Gastroesophageal sphincter (tissue), 4 donors: ENCODE results near the gene GLRA2. TPM values are rescaled to one million over a fixed set of nuclear protein-coding genes. Genes with fewer than 3 reads are reported as not detected.

Experiments used
- ATAC-seq: fragments of 150-250 bp; one replicate; pipeline ENCODE4 v1.9.1; 2016; ENCODE audit warnings: mild to moderate bottlenecking, moderate library complexity
- H3K27ac ChIP-seq, 4 donors: fragments of 200-600 bp; sonication (generic) in 3 of 4; 1 replicate in 3 of 4; 2 replicates in 1 of 4; pipeline ENCODE4 v1.5.1; 2016 to 2019
- H3K27me3 ChIP-seq: fragments of 200-600 bp; sonication (generic); one replicate; pipeline ENCODE4 v1.5.1; 2019
- H3K36me3 ChIP-seq, 2 donors: fragments of 200-600 bp; sonication (generic); one replicate each; pipeline ENCODE4 v1.5.1; 2019; ENCODE audit warnings: control low read depth in 1 of 2
- H3K4me1 ChIP-seq, 3 donors: fragments of 200-600 bp; sonication (generic); 1 replicate in 2 of 3; 2 replicates in 1 of 3; pipeline ENCODE4 v1.5.1; 2016 to 2019; ENCODE audit warnings: control low read depth in 2 of 3
- H3K4me3 ChIP-seq, 2 donors: fragments of 200-600 bp; sonication (generic); one replicate each; pipeline ENCODE4 v1.5.1; 2019; ENCODE audit warnings: mild to moderate bottlenecking in 1 of 2, moderate library complexity in 1 of 2
- H3K9me3 ChIP-seq, 3 donors: fragments of 200-600 bp; sonication (generic); one replicate each; pipeline ENCODE4 v1.5.1; 2017 to 2019; ENCODE audit warnings: control low read depth in 2 of 3
- EP300 ChIP-seq: sonication (generic); formaldehyde crosslinking; IDR thresholded peaks from one replicate; pipeline ENCODE4 v1.6.1; 2017; ENCODE audit warnings: antibody characterized with exemption, mild to moderate bottlenecking
- POLR2A ChIP-seq, 2 donors: fragments of 450-650 bp; IDR thresholded peaks; one replicate each; pipeline ENCODE4 v1.6.1; 2017; ENCODE audit warnings: antibody characterized with exemption in 2 of 2, mild to moderate bottlenecking in 2 of 2, moderate library complexity in 1 of 2
- POLR2AphosphoS5 ChIP-seq: sonication (generic); formaldehyde crosslinking; IDR thresholded peaks from one replicate; pipeline ENCODE4 v1.6.1; 2017; ENCODE audit warnings: antibody characterized with exemption
- WGBS, 2 donors: methylation state at CpG; one replicate each; pipeline ENCODE4 v1.1.5; 2018; ENCODE audit warnings: low coverage in 1 of 2; 5-methylcytosine and 5-hydroxymethylcytosine counted together
- total RNA-seq, 4 donors: library from RNA; depleted of rRNA; stranded (reverse); fragments of >200 nt; gene quantifications; one replicate each; pipeline ENCODE4 v1.1.0, GENCODE V29; 2016
- TF ChIP-seq, protein P1 (sequence below), 4 experiments: fragments of 200-600 bp in 2 of 4; fragments of 450-650 bp in 2 of 4; sonication (generic) in 1 of 4; IDR thresholded peaks; one replicate each; pipeline ENCODE4 v1.5.1; 2017 to 2019; ENCODE audit warnings: antibody characterized with exemption in 4 of 4, mild to moderate bottlenecking in 2 of 4, moderate library complexity in 2 of 4

The GLRA2 gene
- total RNA-seq, 4 donors from 2014 or later, result not detected

- H3K4me1 ChIP-seq, result no peaks in the 10 kb centered on the region
- TF ChIP-seq POLR2AphosphoS5, result no peak
- TF ChIP-seq, protein P1, sequence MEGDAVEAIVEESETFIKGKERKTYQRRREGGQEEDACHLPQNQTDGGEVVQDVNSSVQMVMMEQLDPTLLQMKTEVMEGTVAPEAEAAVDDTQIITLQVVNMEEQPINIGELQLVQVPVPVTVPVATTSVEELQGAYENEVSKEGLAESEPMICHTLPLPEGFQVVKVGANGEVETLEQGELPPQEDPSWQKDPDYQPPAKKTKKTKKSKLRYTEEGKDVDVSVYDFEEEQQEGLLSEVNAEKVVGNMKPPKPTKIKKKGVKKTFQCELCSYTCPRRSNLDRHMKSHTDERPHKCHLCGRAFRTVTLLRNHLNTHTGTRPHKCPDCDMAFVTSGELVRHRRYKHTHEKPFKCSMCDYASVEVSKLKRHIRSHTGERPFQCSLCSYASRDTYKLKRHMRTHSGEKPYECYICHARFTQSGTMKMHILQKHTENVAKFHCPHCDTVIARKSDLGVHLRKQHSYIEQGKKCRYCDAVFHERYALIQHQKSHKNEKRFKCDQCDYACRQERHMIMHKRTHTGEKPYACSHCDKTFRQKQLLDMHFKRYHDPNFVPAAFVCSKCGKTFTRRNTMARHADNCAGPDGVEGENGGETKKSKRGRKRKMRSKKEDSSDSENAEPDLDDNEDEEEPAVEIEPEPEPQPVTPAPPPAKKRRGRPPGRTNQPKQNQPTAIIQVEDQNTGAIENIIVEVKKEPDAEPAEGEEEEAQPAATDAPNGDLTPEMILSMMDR (IDR thresholded peaks at IDR 0.05), result no peak
- no peak for TF ChIP-seq EP300
- no peak for TF ChIP-seq POLR2A (IDR thresholded peaks at IDR 0.05)
- ATAC-seq, result no peak
- H3K36me3 ChIP-seq, result no peaks in the 10 kb centered on the region
- H3K27me3 ChIP-seq, result no peaks in the 10 kb centered on the region
- H3K4me3 ChIP-seq, result no peak overlapping the region
- no peaks in the 10 kb centered on the region for H3K9me3 ChIP-seq
- H3K27ac ChIP-seq, result no peak overlapping the region
Observed at GRCh38 chrX:14702145-14702544, 172.8 kb downstream of the GLRA2 start.

GRCh38 chrX:14712096-14712495 is 182.8 kb downstream of the GLRA2 start:
- Histone ChIP-seq H3K4me3 (no peak overlapping the region), H3K9me3 (no peaks in the 10 kb centered on the region), H3K4me1 (no peaks in the 10 kb centered on the region), H3K36me3 (no peaks in the 10 kb centered on the region), H3K27ac (no peak overlapping the region), H3K27me3 (no peaks in the 10 kb centered on the region)
- ATAC-seq, result no peak
- TF ChIP-seq EP300, result no peak
- no peak for TF ChIP-seq POLR2A (IDR thresholded peaks at IDR 0.05)
- TF ChIP-seq POLR2AphosphoS5, result no peak
- TF ChIP-seq, protein P1 (IDR thresholded peaks at IDR 0.05), result no peak
- 70 to 83% methylated on average over 3 of the region's 3 CpGs for WGBS, 2 donors

GRCh38 chrX:14717949-14718348 is 188.6 kb downstream of the GLRA2 start:
- no peaks in the 10 kb centered on the region for H3K36me3 ChIP-seq
- ATAC-seq, result no peak
- no peaks in the 10 kb centered on the region for H3K27me3 ChIP-seq
- no peaks in the 10 kb centered on the region for H3K4me1 ChIP-seq
- 67 to 81% methylated on average over 3 of the region's 3 CpGs for WGBS, 2 donors
- H3K27ac ChIP-seq, result no peak overlapping the region
- no peak overlapping the region for H3K4me3 ChIP-seq
- TF ChIP-seq EP300 (no peak), POLR2A (IDR thresholded peaks at IDR 0.05) (no peak), POLR2AphosphoS5 (no peak)
- TF ChIP-seq, protein P1 (IDR thresholded peaks at IDR 0.05), result no peak
- no peaks in the 10 kb centered on the region for H3K9me3 ChIP-seq

DNA sequence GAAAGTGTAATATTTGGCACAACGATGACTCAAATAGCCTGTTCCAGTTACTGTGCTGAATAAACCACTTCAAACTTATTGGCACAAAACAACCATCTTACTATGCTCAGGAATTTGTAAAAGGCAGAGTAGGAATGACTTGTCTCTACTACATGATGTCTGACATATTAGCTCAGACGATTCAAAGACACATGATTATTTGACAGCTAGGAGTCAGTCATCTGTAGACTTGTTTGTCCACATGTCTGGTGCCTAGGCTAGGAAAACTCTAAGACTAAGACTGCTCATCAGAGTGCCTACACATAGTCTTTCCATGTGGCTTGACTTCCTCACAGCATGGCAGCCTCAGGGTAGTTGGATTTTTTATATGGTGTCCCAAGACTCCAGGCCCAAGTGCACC is 189.1 kb downstream of the GLRA2 start:
- Histone ChIP-seq H3K27me3 (no peaks in the 10 kb centered on the region), H3K27ac (no peak overlapping the region), H3K36me3 (no peaks in the 10 kb centered on the region), H3K4me1 (no peaks in the 10 kb centered on the region), H3K9me3 (no peaks in the 10 kb centered on the region), H3K4me3 (no peak overlapping the region)
- no peak for ATAC-seq
- 63 to 100% methylated on average over 1 to 2 of the region's 2 CpGs for WGBS, 2 donors
- TF ChIP-seq POLR2AphosphoS5, result no peak
- no peak for TF ChIP-seq POLR2A (IDR thresholded peaks at IDR 0.05)
- TF ChIP-seq, protein P1 (IDR thresholded peaks at IDR 0.05), result no peak
- TF ChIP-seq EP300, result no peak

DNA sequence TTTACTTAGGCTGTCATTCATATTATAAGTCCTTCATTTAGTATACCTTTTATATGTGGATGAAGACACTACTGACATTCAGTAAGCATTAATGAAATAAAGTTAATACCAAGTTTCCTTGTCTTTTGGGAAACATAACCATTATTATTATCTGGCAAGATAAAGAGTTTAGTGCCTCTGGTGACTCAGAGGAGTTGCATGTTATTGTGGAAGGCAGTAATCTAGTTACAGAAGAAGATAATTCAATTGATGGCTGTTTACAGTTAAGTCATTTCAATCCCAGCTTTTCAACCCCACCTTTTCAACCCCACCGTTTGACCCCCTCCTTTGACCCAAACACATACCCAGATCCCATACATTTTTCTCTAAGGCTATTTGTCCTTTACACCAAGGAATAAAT is 199.7 kb downstream of the GLRA2 start:
- no peaks in the 10 kb centered on the region for H3K9me3 ChIP-seq
- ATAC-seq, result no peak
- H3K36me3 ChIP-seq, result no peaks in the 10 kb centered on the region
- no peaks in the 10 kb centered on the region for H3K27me3 ChIP-seq
- no peak overlapping the region for H3K27ac ChIP-seq
- no peaks in the 10 kb centered on the region for H3K4me1 ChIP-seq
- no peak for TF ChIP-seq POLR2AphosphoS5
- TF ChIP-seq POLR2A (IDR thresholded peaks at IDR 0.05), result no peak
- TF ChIP-seq, protein P1 (IDR thresholded peaks at IDR 0.05), result no peak
- no peak for TF ChIP-seq EP300
- H3K4me3 ChIP-seq, result no peak overlapping the region
- WGBS, 2 donors, result 44 to 83% methylated on average over 1 of the region's 1 CpG
